BJ (cell line): ENCODE data around the gene GPR158. TPM values are rescaled to one million over a fixed set of nuclear protein-coding genes. Genes with fewer than 3 reads are reported as not detected.
"Not testable (repeated sequence)": the region's sequence is repeated elsewhere in the genome, so short reads cannot be mapped to it uniquely, and the experiment has no call there.

ENCODE experiments used
- CTCF ChIA-PET: fragments of 350-600 bp; formaldehyde crosslinking; extraction: SDS; loops from one replicate; lab custom pipeline; 2021; ENCODE audit warnings: antibody characterized with exemption, inconsistent platforms; lab: Yijun Ruan, JAX
- POLR2A ChIA-PET: fragments of 300-600 bp; sonication (Branson Sonifier 250); formaldehyde crosslinking; extraction: SDS; loops from one replicate; lab custom pipeline; 2021; ENCODE audit warnings: antibody characterized with exemption; lab: Charles Lee
- DNase-seq: peaks from one replicate; pipeline ENCODE4 v3.0.0-alpha.2; 2011; ENCODE audit warnings: low read depth
- H3K27me3 ChIP-seq: 2 replicates; pipeline ENCODE4 v1.6.0; 2011; ENCODE audit warnings: low read length; ENCODE audit not compliant: control insufficient read depth, insufficient read depth
- H3K36me3 ChIP-seq: 2 replicates; pipeline ENCODE4 v1.5.1; 2011; ENCODE audit warnings: low read length; ENCODE audit not compliant: control insufficient read depth, insufficient read depth
- H3K4me3 ChIP-seq: 2 replicates; pipeline ENCODE4 v1.5.1; 2011; ENCODE audit warnings: low read depth, mild to moderate bottlenecking, control low read depth, low read length
- polyA plus RNA-seq: library from polyadenylated mRNA; depleted of rRNA; stranded (reverse); fragments of >200 nt; gene quantifications from 2 replicates; pipeline ENCODE4 v1.2.3, GENCODE V29; 2011
- TF ChIP-seq, protein P1 (sequence below): IDR thresholded peaks from 2 replicates; pipeline ENCODE4 v1.5.1; 2011; ENCODE audit warnings: low read depth, mild to moderate bottlenecking, control low read depth, inconsistent platforms, low read length, moderate library complexity; ENCODE audit not compliant: insufficient read depth

GPR158 gene
- polyA plus RNA-seq, 1 experiment, result 0.01 TPM

DNA sequence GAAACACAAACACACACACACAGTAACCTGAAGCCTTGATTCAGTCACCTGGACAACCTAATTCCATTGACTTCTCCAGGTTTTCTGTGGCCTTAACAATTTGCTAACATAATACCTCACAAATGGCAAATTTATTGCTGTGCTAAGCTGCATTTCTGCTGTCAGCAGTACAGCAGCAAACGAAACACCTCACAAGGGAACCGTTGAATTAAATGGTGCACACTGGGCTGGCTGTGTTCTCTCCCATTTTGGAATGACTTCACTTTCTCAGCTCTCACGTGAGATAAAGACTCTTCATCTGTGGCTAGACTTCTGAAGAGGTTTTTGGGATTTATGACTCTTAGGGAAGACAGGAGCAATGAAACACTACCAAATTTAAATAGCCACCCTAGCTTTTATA is 152.5 kb downstream of the GPR158 start:
- no peaks in the 10 kb centered on the region for H3K36me3 ChIP-seq
- H3K27me3 ChIP-seq, result no peaks in the 10 kb centered on the region
- TF ChIP-seq, protein P1, sequence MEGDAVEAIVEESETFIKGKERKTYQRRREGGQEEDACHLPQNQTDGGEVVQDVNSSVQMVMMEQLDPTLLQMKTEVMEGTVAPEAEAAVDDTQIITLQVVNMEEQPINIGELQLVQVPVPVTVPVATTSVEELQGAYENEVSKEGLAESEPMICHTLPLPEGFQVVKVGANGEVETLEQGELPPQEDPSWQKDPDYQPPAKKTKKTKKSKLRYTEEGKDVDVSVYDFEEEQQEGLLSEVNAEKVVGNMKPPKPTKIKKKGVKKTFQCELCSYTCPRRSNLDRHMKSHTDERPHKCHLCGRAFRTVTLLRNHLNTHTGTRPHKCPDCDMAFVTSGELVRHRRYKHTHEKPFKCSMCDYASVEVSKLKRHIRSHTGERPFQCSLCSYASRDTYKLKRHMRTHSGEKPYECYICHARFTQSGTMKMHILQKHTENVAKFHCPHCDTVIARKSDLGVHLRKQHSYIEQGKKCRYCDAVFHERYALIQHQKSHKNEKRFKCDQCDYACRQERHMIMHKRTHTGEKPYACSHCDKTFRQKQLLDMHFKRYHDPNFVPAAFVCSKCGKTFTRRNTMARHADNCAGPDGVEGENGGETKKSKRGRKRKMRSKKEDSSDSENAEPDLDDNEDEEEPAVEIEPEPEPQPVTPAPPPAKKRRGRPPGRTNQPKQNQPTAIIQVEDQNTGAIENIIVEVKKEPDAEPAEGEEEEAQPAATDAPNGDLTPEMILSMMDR, result no peak
- ChIA-PET POLR2A (no interaction called here), CTCF (no interaction called here)
- no peak overlapping the region for H3K4me3 ChIP-seq
- no peak for DNase-seq

DNA sequence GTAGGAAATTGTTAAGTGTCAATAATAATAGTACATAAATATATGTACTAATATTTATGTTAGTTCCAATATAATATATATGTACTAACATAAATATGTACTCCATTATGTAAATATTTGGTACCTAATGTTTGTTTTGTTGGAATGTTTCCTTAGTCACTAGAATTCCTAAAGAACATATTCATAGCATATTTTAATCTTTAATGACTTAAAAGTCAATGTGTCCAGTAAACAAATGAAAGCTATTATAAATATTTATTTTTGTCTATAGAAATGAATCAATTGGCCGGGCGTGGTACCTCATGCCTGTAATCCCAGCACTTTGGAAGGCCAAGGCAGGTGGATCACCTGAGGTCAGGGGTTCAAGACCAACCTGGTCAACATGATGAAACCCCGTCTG is 153.6 kb downstream of the GPR158 start:
- TF ChIP-seq, protein P1, result no peak
- DNase-seq, result no peak
- ChIA-PET CTCF (no interaction called here), POLR2A (no interaction called here)
- Histone ChIP-seq H3K36me3 (no peaks in the 10 kb centered on the region), H3K4me3 (no peak overlapping the region), H3K27me3 (no peaks in the 10 kb centered on the region)

DNA sequence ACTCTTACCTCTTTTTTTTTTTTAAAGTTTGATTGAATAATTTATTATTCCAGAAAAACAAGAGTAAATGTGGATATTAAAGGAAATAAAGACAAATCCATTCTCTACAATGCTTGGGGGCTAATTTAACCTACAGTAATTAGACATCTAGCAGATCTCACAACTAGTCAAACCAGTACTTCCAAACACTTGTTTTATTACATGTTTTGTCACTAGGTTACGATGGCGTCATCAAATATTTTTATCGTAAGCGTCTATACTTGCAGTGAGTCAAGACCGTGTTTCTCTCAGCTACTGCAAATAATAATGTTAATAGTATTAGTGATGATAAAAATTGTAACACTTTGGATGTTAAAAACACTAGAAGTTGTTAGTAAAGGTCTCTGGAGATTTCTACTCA is 154.8 kb downstream of the GPR158 start:
- H3K27me3 ChIP-seq, H3K4me3 ChIP-seq, DNase-seq, H3K36me3 ChIP-seq, POLR2A ChIA-PET: not testable (repeated sequence)
- CTCF ChIA-PET, result interaction anchor here (0.6 kb wide), 1 partner anchor 47 kb away, joined by 3 read pairs; no protein-coding TSS in a partner anchor

DNA sequence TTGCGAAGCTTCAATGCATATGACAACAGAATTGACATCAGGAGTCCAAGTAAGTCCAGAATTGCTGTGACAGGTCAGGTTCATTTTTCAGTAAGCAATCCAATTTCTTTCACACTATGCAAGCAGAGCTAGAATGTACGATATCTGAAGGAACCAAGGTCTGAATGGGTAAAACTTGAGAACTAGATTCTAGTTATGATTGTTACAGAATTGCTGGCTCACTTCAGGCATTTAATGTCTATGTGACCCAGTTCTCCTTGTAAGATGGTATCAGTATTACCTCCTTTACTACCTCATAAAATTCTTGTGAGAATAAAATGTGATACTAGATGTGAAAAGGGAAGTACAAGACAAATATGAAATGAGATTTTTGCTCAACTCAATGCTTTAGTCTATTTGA is 159.6 kb downstream of the GPR158 start:
- DNase-seq, result no peak
- ChIA-PET POLR2A (no interaction called here), CTCF (no interaction called here)
- TF ChIP-seq, protein P1, result no peak
- Histone ChIP-seq H3K4me3 (no peak overlapping the region), H3K27me3 (no peaks in the 10 kb centered on the region), H3K36me3 (no peaks in the 10 kb centered on the region)

DNA sequence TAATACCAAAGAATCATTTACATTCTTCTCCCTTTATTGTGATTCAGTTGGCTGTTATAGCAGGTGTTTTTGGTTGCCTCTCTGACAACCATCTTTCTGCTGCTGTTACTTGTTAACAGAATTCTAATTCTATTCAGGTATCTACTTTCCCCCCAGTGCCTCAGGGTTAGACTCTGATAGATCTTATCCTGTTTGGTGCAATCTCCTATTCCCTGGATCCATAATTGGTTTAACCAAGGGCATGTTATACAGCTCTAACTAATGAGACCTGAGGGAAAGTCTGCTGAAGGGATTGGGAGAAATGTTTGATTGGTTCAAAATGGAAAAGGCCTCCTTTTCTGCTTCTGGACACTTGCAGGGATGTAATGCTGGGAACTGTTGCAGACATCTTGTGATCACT is 161.5 kb downstream of the GPR158 start:
- TF ChIP-seq, protein P1, result no peak
- H3K4me3 ChIP-seq, result no peak overlapping the region
- CTCF ChIA-PET, result no interaction called here
- POLR2A ChIA-PET, result no interaction called here
- DNase-seq, result no peak
- H3K27me3 ChIP-seq, result no peaks in the 10 kb centered on the region
- H3K36me3 ChIP-seq, result no peaks in the 10 kb centered on the region

DNA sequence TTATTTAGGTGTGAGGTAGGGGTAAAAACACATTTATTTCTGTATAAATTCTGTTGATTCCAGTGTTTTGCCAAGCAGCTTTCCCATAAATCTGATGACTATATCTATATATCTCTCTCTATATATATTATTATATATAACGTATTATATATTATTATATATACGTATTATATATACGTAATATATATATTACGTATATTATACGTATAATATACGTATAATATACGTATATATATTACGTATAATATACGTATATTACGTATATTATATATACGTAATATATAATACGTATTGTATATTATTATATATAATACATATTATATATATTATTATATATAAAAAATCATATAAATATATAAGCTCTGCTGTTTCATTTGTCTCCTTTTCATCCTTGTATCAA is 163.5 kb downstream of the GPR158 start:
- POLR2A ChIA-PET, result no interaction called here
- no peak overlapping the region for H3K4me3 ChIP-seq
- DNase-seq, result no peak
- TF ChIP-seq, protein P1, result no peak
- no peaks in the 10 kb centered on the region for H3K27me3 ChIP-seq
- H3K36me3 ChIP-seq, result no peaks in the 10 kb centered on the region
- CTCF ChIA-PET, result interaction anchor here (0.6 to 1.1 kb wide), 2 partner anchors 16 to 1374 kb away, joined by 3 read pairs; no protein-coding TSS in a partner anchor
